GM12874 (cell line): ENCODE measurements around the gene MVB12A.

Experiments used
- TF ChIP-seq, protein P1 (sequence below): IDR thresholded peaks from 2 replicates; pipeline ENCODE4 v1.5.1; 2011; ENCODE audit warnings: low read depth, mild to moderate bottlenecking, control low read depth, low read length, moderate library complexity; ENCODE audit not compliant: insufficient read depth

MVB12A gene

DNA sequence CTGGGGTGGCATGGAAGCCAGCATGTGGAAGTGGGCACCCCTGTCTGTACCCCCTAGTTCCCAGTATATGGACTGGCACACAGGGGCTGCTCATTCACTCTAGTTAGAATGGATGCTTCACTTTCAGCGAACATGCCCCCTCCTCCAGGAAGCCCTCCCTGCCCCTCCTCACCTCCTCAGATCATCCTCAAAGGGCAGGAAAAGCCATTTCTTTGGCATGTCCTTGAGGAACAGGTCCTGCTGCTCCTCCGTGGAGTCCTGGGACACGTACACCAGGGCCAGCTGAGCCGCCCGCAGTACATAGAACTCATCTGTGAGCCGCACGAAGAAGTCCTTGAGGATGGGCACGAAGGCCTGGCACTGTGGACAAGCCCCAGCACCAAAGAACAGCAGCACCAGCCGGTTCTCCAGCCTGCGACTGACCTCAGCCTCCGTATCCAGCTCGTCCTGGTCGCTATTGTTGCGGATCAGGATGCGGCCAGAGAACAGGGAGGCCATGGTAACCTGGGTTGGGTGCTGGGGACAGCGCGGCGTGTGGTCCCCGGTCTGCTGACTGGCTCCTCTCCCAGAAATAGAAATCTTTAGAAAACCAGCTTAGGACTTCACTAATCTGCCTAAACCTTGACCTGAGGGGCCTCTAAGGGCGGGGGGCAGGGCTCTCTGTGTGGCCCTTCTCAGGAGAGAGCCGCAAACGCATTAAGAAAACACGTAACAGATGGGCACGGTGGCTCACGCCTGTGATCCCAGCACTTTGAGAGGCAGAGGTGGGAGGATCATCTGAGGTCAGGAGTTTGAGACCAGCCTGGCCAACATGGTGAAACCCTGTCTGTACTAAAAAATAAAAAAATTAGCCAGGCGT is 40.8 kb downstream of the MVB12A start, which contains the start of gene NXNL1:
Gene NXNL1 (minus strand): TSS at position 555 of the 859 bp plus-strand sequence. CDS start 57 bp downstream, at position 498.
- TF ChIP-seq, protein P1, sequence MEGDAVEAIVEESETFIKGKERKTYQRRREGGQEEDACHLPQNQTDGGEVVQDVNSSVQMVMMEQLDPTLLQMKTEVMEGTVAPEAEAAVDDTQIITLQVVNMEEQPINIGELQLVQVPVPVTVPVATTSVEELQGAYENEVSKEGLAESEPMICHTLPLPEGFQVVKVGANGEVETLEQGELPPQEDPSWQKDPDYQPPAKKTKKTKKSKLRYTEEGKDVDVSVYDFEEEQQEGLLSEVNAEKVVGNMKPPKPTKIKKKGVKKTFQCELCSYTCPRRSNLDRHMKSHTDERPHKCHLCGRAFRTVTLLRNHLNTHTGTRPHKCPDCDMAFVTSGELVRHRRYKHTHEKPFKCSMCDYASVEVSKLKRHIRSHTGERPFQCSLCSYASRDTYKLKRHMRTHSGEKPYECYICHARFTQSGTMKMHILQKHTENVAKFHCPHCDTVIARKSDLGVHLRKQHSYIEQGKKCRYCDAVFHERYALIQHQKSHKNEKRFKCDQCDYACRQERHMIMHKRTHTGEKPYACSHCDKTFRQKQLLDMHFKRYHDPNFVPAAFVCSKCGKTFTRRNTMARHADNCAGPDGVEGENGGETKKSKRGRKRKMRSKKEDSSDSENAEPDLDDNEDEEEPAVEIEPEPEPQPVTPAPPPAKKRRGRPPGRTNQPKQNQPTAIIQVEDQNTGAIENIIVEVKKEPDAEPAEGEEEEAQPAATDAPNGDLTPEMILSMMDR = no peak

DNA sequence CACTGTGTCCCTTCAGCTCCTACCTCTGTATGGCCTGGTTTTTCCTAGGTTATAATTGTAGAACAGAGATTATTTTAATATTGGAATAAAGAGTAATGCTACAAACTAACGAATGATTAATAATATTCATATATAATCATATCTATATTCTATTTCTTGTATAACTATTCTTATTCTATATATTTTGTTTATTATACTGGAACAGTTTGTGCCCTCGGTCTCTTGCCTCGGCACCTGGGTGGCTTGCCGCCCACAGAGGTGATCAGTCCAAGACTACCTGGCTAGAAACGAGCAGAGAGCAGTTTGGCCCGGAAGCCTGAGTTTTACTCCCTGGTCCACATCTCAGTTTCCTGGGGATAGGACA is 46.6 kb downstream of the MVB12A start:
- TF ChIP-seq, protein P1 = no peak

DNA sequence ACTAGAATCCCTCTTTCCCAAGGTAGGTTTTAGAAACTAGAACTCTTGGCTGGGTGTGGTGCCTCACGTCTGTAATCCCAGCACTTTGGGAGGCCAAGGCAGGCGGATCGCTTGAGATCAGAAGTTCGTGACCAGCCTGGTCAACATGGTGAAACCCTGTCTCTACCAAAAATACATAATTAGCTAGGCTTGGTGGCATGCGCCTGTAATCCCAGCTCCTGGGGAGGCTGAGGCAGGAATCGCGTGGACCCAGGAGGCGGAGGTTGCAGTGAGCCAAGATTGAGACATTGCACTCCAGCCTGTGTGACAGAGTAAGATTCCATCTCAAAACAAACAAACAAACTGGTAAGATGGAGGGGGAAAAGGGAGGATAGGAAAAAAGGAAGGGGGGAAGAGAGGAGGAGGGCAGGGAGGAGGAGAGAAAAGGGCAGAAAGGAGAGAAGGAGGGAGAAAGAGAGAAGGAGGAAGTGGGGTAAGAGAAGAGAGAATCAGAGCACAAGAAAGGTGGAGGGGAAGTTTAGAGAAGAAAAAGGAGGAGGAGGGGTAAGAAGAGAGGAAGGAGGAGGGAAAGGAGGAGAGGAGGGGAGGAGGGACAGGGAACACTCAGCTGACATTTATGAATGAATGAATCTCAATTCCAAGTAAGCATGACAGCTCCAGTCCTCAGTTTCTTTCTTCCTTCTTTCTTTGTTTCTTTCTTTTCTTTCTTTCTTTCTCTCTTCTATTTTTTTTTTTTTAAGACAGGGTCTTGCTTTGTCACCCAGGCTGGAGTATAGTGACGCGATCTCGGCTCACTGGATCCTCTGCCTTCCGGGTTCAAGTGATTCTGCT is 47.8 kb downstream of the MVB12A start:
- TF ChIP-seq, protein P1 = no peak

DNA sequence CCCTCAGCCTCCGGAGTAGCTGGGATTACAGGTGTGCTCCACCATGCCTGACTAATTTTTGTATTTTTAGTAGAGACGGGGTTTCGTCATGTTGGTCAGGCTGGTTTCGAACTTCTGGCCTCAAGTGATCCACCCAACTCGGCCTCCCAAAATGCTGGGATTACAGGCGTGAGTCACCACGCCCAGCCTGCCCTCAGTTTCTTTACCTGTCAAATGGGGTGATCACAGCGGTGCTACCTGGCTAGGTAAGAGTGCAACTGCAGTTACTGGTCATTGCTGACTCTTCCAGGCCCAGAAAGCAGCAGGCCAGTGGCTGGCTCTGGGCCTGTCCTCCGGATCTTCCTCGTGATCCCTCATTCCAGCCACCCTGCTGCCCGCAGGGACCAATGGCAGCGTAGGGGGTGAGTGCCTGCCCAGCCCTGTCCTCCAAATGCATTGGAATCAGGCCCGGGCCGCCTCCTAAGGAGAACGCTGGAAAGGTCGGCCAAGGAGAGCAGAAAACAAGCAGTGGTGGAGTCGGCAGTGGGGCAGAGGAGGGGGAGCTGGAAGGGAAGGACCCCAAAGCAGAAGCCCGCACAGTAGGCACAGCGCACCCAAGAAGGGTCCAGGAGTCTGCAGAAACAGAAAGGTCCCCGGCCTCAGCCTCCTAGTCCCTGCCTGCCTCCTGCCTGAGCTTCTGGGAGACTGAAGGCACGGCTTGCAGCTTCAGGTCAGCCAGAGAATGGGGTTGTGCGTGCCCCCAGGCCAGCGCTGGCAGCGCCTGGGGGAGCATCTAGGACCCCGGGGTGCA is 48.6 kb downstream of the MVB12A start:
- TF ChIP-seq, protein P1 = no peak

DNA sequence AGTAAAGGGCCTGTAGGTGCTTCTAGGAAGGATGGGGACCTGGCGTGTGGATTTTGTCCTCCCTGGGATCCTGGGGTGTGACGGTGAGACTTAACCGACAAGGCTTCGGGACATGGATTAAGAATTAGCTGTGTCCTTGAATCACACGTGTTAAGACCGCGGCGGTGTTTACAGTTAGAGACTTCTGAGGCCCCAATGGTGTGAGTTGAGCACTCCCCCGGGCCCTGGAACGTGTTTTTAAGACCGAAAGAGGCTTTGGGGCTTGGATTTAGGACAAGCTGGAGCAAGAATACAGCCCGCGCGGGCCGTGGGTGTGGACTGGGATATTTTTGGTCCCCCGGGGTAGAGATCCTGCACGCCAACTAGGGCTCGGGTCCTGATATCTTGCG is 49.2 kb downstream of the MVB12A start:
- TF ChIP-seq, protein P1 = no peak

DNA sequence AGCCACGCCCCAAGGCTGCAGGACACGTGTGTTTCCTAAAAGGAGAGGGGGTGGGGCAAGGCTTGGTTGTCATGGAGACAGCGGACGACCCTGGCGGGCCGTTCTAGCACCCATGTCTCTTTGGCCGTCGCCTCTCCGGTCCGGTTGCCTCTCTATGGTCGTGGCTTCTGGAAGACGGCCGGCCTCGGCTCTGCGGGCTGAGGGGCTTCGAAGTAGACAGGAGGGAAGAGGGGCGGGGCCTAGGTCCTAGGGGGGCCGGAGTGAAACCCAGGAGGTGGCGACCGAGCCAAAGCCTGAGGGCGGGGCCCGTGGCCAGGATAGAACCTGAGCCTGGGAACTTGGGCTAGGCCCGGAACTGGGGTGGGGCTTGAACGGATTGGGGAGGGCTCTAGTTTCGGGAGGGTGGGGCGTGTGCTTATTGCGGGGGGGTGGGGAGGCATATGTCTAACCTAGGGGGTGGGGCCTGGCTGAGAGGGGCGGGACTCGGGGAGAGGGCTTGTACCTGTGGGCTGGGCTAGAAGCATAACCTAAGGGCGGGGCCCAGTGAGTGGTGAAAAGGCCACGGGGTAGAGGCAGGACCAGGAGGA is 49.7 kb downstream of the MVB12A start:
- TF ChIP-seq, protein P1 = no peak
